Heart left ventricle (tissue), 16 donors: ENCODE measurements around the gene TSC22D1. TPM values are rescaled to one million over a fixed set of nuclear protein-coding genes. Genes with fewer than 3 reads are reported as not detected.
A peak's percentile ranks its signal among the peaks of the same experiment; 100 is the strongest.

ENCODE experiments used
- ATAC-seq, 4 donors: fragments of 200-7000 bp; cut with Tn5 transposase; one replicate each; pipeline ENCODE4 v1.9.1; 2020 to 2022; ENCODE audit warnings: moderate library complexity in 4 of 4, mild to moderate bottlenecking in 3 of 4, moderate number of reproducible peaks in 1 of 4
- DNase-seq, 5 donors: peaks; one replicate each; pipeline ENCODE4 v3.0.0-alpha.2; 2020
- H3K27ac ChIP-seq, 12 donors: fragments of 200-600 bp; sonication (generic) in 4 of 12; one replicate each; pipeline versions ENCODE4 v1.5.0 to v1.8.0; 2016 to 2022; ENCODE audit warnings: mild to moderate bottlenecking in 2 of 12
- H3K27me3 ChIP-seq, 9 donors: fragments of 200-600 bp; sonication (generic) in 2 of 9; one replicate each; pipeline versions ENCODE4 v1.5.1 to v1.8.0; 2016 to 2022; ENCODE audit warnings: mild to moderate bottlenecking in 3 of 9
- H3K36me3 ChIP-seq, 9 donors: fragments of 200-600 bp; sonication (generic) in 2 of 9; one replicate each; pipeline versions ENCODE4 v1.5.0 to v1.8.0; 2018 to 2022; ENCODE audit warnings: mild to moderate bottlenecking in 2 of 9
- H3K4me1 ChIP-seq, 12 donors: fragments of 200-600 bp; sonication (generic) in 4 of 12; one replicate each; pipeline versions ENCODE4 v1.5.0 to v1.8.0; 2016 to 2022; ENCODE audit warnings: mild to moderate bottlenecking in 3 of 12
- H3K4me3 ChIP-seq, 12 donors: fragments of 200-600 bp; sonication (generic) in 4 of 12; one replicate each; pipeline versions ENCODE4 v1.5.0 to v1.8.0; 2017 to 2022; ENCODE audit warnings: mild to moderate bottlenecking in 9 of 12, moderate library complexity in 4 of 12
- H3K9me3 ChIP-seq, 12 donors: fragments of 200-600 bp; sonication (generic) in 4 of 12; one replicate each; pipeline versions ENCODE4 v1.5.0 to v1.8.0; 2016 to 2022; ENCODE audit warnings: mild to moderate bottlenecking in 1 of 12
- POLR2A ChIP-seq, 2 donors: fragments of 450-650 bp; IDR thresholded peaks; one replicate each; pipeline ENCODE4 v1.6.1; 2017; ENCODE audit warnings: antibody characterized with exemption in 2 of 2, mild to moderate bottlenecking in 2 of 2, moderate library complexity in 2 of 2
- WGBS, 4 donors: extraction: QIAGEN DNeasy Blood & Tissue Kit in 2 of 4; methylation state at CpG; one replicate each; pipeline versions ENCODE4 v1.1.5 to v1.1.7; 2013 to 2018; 5-methylcytosine and 5-hydroxymethylcytosine counted together
- intact Hi-C, 10 donors: fragments of 100-400 bp; cut with DNase I; formaldehyde crosslinking; loops; one replicate each; pipeline versions ENCODE4 v1.11.1 to v1.14.2; 2022
- polyA plus RNA-seq, 2 donors: library from polyadenylated mRNA; stranded (reverse); fragments of 200-250 nt; gene quantifications; one replicate each; pipeline ENCODE4 v1.2.3, GENCODE V29; 2013
- total RNA-seq, 9 donors: library from RNA; depleted of rRNA in 2 of 9; stranded (reverse); fragments of >200 nt in 2 of 9; fragmentation: NEBNext Ultra II Directional in 3 of 9; extraction: Animal tissue kit (Norgen Biotek cat#: 25700) in 3 of 9; gene quantifications; one replicate each; pipeline versions ENCODE4 v1.1.0 to v1.2.4, GENCODE V29; 2016 to 2023
- TF ChIP-seq, protein P1 (sequence below), 12 donors: fragments of 200-600 bp; sonication (generic) in 4 of 12; IDR thresholded peaks; one replicate each; pipeline versions ENCODE4 v1.5.0 to v1.8.0; 2018 to 2022; ENCODE audit warnings: antibody characterized with exemption in 12 of 12, mild to moderate bottlenecking in 5 of 12
- donor health status: ischemic (EF 13 %, LVEDD 7.1; RV severe dilation, severe dysfunction).
- donor health status: healthy with polysubstance abuse.
- donor health status: DM: no; HTN: yes; CAD: no.
- donor health status: DM: no; HTN: no; CAD: no.
- donor health status: ischemic (EF 25% LVEDD 6.9; RV normal size, moderate dysfunction).
- donor health status: ischemic (EF 25% LVEDD 5.7; RV mildly dilated, moderate dysfunction).
- donor health status: healthy.
- donor health status: DM: yes; HTN: yes; CAD: no.
- donor health status: ischemic (EF 35%, LVEDD 5.7; RV mildly dilated, moderate dysfunction).
- donor health status: nonischemic (EF 11% LVEDD 7.7; RV severe dilation, severe dysfunction).
- donor health status: DM: yes; HTN: yes; CAD: no.
- donor health status: PGD.
- donor health status: ischemic (EF 29% LVEDD 5.4; RV normal size, mild dysfunction).
- donor health status: nonischemic (EF 23%, LVEDD 6.1; RV moderate dilation, normal function).

Gene TSC22D1
- total and polyA plus RNA-seq, 11 donors: 61.0 to 166 (median 125) TPM

DNA sequence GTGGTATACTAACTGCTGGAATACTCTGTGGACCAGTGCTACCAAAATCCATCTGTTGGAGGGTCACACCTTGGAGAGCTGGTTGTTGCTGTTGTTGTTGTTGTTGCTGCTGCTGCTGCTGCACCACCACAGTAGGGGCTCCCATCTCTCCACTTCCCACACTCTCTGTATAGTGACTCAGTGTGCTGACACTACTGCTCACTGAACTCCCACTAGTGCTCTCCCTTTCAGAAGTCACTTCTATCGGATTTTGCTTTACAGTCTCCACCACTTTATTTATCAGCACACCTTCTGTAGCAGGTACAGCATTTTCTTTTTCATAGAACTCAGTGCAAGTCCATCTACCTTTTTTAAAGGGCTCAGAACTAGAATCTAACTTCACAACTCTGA is 1.7 kb downstream of the TSC22D1 start:
- Histone ChIP-seq H3K9me3 (no peaks in the 10 kb centered on the region), H3K27ac (no peak overlapping the region), H3K27me3 (no peaks in the 10 kb centered on the region), H3K4me3 (peak overlapping the region in 6 of 12 donors; percentile 91 to 98 (median 95)), H3K4me1 (peaks cover 0 to 56% (median 45%) of the 10 kb centered on the region in 12 donors), H3K36me3 (no peaks in the 10 kb centered on the region)
- 76 to 88% (median 84%) methylated on average over 1 of the region's 1 CpG for WGBS, 4 donors
- TF ChIP-seq, protein P1, sequence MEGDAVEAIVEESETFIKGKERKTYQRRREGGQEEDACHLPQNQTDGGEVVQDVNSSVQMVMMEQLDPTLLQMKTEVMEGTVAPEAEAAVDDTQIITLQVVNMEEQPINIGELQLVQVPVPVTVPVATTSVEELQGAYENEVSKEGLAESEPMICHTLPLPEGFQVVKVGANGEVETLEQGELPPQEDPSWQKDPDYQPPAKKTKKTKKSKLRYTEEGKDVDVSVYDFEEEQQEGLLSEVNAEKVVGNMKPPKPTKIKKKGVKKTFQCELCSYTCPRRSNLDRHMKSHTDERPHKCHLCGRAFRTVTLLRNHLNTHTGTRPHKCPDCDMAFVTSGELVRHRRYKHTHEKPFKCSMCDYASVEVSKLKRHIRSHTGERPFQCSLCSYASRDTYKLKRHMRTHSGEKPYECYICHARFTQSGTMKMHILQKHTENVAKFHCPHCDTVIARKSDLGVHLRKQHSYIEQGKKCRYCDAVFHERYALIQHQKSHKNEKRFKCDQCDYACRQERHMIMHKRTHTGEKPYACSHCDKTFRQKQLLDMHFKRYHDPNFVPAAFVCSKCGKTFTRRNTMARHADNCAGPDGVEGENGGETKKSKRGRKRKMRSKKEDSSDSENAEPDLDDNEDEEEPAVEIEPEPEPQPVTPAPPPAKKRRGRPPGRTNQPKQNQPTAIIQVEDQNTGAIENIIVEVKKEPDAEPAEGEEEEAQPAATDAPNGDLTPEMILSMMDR (IDR thresholded peaks at IDR 0.05): no peak
- TF ChIP-seq POLR2A (IDR thresholded peaks at IDR 0.05): no peak
- DNase-seq (no peak), ATAC-seq (no peak)
- intact Hi-C loops: loop anchor here in 6 of 10 donors (10.0 kb wide), 3 partner anchors 90 to 390 kb away; no protein-coding TSS in a partner anchor

DNA sequence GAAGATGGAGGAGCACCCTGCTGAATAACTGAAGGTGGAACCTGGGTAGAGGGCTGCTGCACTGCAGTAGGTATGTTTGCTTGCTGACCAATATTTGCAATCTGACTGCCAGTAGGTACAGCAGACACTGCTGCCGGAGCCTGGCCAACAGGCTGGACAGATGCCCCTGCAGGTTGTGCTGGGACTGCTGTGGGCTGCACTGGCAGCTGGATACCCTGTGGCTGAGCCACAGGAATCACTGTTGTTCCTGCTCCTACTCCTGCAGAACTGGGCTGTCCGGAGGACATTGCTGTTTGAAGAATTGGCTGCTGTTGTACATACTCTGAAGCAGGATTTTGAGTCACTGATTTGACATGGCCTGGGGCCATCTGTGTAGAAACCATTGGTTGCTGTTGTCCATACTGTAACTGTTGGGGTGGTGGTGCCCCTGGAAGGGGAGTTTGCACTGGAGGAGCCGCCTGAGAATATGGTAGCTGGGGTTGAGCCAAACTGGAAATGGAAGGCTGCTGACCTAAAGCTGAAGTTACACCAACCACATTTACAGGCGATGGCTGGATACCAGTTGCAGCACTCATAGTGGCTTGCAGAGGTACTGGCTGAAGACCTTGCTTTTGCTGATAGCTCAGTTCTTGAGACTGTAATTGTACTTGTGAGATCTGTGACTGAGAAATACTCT is 2.2 kb downstream of the TSC22D1 start:
- WGBS, 4 donors: 77 to 90% (median 87%) methylated on average over 3 to 4 of the region's 4 CpGs
- no peaks in the 10 kb centered on the region for H3K36me3 ChIP-seq
- H3K9me3 ChIP-seq: no peaks in the 10 kb centered on the region
- peaks cover 0 to 56% (median 45%) of the 10 kb centered on the region in 12 donors for H3K4me1 ChIP-seq
- TF ChIP-seq, protein P1 (IDR thresholded peaks at IDR 0.05): peak in 4 of 12 donors; percentile 14 to 35 (median 28)
- TF ChIP-seq POLR2A (IDR thresholded peaks at IDR 0.05): no peak
- H3K27ac ChIP-seq: no peak overlapping the region
- no peaks in the 10 kb centered on the region for H3K27me3 ChIP-seq
- ATAC-seq (no peak), DNase-seq (no peak)
- intact Hi-C loops: loop anchor here in 6 of 10 donors (10.0 kb wide), 3 partner anchors 89 to 391 kb away; no protein-coding TSS in a partner anchor
- peak overlapping the region in 6 of 12 donors; percentile 12 to 98 (median 92) for H3K4me3 ChIP-seq

DNA sequence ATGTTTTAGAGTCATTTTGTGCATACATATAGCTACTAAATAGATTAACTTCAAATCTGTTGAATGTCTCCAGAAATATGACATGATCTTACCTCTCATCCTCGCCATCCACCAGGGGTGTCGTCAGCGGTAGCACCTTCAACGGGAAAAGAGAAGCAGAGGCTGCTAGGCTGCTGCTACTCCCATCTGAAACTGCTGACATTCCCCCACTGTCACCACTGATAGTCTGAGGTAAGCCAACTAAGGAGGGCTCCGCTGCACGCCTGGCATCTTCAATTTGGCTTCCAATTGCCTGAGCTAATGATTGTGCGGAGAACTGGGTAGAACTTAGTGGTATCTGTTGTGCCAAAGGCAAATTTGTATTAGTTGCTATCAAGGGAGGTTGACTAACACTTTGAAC is 3.1 kb downstream of the TSC22D1 start:
- Histone ChIP-seq H3K27me3 (no peaks in the 10 kb centered on the region), H3K36me3 (no peaks in the 10 kb centered on the region), H3K4me3 (peak overlapping the region in 5 of 12 donors; percentile 13 to 91 (median 21)), H3K4me1 (peaks cover 0 to 50% (median 42%) of the 10 kb centered on the region in 12 donors), H3K27ac (no peak overlapping the region), H3K9me3 (no peaks in the 10 kb centered on the region)
- 83 to 95% (median 95%) methylated on average over 6 to 7 of the region's 7 CpGs for WGBS, 4 donors
- intact Hi-C loops: loop anchor here in 6 of 10 donors (10.0 kb wide), 3 partner anchors 88 to 392 kb away; no protein-coding TSS in a partner anchor
- TF ChIP-seq, protein P1 (IDR thresholded peaks at IDR 0.05): no peak
- no peak for TF ChIP-seq POLR2A (IDR thresholded peaks at IDR 0.05)
- ATAC-seq: no peak
- no peak for DNase-seq

DNA sequence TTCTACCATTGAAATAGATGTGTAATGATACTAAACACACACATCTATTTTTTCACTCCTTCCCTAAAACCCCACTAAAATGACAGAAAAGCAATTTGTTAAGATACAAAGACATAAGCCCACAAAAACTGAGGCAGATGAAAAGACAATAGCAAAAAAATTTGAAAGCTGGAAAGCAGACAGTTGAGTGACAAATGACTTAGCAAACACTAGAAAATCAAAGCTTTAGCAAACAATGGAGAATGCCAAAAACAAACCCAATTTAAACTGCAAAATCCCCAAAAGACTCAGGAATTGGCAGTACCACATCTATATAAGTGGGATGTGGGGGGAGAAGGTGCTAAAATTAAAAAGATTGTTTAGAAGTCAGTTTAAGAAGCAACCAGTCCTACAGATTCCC is 9.5 kb downstream of the TSC22D1 start:
- Histone ChIP-seq H3K9me3 (no peaks in the 10 kb centered on the region), H3K4me3 (no peak overlapping the region), H3K27ac (no peak overlapping the region), H3K4me1 (peaks cover 0 to 11% (median 5%) of the 10 kb centered on the region in 12 donors), H3K27me3 (no peaks in the 10 kb centered on the region), H3K36me3 (no peaks in the 10 kb centered on the region)
- no peak for TF ChIP-seq POLR2A (IDR thresholded peaks at IDR 0.05)
- TF ChIP-seq, protein P1 (IDR thresholded peaks at IDR 0.05): no peak
- ATAC-seq (no peak), DNase-seq (no peak)
- intact Hi-C loops: no loop called here
